HFF-Myc (cell line): Measurements from ENCODE around the gene RGL1.
A peak's percentile ranks its signal among the peaks of the same experiment; 100 is the strongest.

Source experiments
- DNase-seq: peaks from one replicate; pipeline ENCODE4 v3.0.0-alpha.2; 2011; ENCODE audit warnings: low read depth; ENCODE audit errors: extremely low read depth
- H3K4me3 ChIP-seq: replicated peaks from 2 replicates; pipeline ENCODE4 v1.5.1; 2011; ENCODE audit warnings: low read depth, mild to moderate bottlenecking, control low read depth, low read length
- TF ChIP-seq, protein P1 (sequence below): IDR thresholded peaks from 2 replicates; pipeline ENCODE4 v1.5.1; 2012; ENCODE audit warnings: mild to moderate bottlenecking, low read depth, low read length, control low read depth; ENCODE audit errors: missing control alignments

RGL1 gene

DNA sequence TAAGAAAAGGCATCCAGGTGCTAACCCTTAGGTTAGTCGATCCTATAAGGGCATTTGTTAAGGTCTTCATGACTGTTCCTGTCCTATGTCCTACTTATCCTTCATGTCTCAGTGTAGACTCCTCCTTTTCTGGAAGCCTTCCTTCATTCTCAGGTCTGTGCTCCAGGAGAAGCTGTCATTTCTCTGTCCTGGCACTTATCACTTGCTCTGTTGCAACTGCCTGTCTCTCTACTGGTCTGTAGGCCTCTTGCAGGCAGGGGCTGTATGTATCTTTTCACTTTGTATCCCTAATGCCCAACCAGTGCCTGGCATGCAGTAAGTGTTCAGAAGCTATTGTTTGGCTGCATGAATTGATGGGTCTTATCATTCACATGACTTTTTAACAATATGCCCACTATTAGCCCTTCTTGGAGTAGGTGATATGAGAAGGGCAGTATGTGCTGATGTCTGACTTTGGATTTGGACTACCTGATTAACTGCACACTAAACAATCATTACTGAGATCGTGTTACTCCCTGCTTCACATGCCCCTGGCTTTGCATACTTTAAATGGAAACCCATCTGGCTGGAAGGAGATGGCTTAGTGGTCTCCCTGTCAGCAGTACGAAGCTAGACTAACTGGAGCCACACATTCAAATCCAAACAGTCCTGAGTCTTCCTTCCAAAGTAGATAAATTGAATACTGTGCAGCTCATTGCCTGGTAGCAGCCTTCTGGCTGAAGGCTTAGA is 88.8 kb downstream of the RGL1 start:
- DNase-seq, result no peak
- H3K4me3 ChIP-seq, result no peak overlapping the region
- TF ChIP-seq, protein P1, sequence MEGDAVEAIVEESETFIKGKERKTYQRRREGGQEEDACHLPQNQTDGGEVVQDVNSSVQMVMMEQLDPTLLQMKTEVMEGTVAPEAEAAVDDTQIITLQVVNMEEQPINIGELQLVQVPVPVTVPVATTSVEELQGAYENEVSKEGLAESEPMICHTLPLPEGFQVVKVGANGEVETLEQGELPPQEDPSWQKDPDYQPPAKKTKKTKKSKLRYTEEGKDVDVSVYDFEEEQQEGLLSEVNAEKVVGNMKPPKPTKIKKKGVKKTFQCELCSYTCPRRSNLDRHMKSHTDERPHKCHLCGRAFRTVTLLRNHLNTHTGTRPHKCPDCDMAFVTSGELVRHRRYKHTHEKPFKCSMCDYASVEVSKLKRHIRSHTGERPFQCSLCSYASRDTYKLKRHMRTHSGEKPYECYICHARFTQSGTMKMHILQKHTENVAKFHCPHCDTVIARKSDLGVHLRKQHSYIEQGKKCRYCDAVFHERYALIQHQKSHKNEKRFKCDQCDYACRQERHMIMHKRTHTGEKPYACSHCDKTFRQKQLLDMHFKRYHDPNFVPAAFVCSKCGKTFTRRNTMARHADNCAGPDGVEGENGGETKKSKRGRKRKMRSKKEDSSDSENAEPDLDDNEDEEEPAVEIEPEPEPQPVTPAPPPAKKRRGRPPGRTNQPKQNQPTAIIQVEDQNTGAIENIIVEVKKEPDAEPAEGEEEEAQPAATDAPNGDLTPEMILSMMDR, result no peak

GRCh38 chr1:183894290-183894565 is 89.3 kb downstream of the RGL1 start:
- DNase-seq, result no peak
- H3K4me3 ChIP-seq, result no peak overlapping the region
- TF ChIP-seq, protein P1, result no peak

GRCh38 chr1:183896466-183897048 is 91.6 kb downstream of the RGL1 start:
- TF ChIP-seq, protein P1, result no peak
- H3K4me3 ChIP-seq, result no peak overlapping the region
- peak; percentile 47 for DNase-seq

GRCh38 chr1:183898001-183898396 is 93.1 kb downstream of the RGL1 start:
- H3K4me3 ChIP-seq, result no peak overlapping the region
- TF ChIP-seq, protein P1, result no peak
- no peak for DNase-seq

DNA sequence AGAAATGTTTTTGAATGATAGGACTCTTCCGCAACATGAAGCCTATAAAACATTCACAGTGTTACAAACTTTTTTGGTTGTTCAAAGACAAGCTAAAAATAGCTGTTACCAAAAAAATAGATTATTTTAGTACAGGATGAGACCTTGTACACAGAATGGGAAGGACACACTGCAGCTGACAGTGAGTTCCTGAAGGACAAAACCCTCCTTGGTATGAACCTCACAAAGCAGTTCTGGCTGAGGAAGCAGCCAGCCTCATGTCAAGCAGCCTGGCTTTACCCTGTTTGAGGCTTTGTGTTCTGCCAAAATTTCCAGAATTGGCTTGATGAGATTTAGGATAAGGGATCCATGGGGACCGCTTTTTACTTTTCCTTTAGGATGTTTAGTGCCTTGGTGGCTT is 93.7 kb downstream of the RGL1 start:
- DNase-seq, result no peak
- no peak overlapping the region for H3K4me3 ChIP-seq
- TF ChIP-seq, protein P1, result no peak

DNA sequence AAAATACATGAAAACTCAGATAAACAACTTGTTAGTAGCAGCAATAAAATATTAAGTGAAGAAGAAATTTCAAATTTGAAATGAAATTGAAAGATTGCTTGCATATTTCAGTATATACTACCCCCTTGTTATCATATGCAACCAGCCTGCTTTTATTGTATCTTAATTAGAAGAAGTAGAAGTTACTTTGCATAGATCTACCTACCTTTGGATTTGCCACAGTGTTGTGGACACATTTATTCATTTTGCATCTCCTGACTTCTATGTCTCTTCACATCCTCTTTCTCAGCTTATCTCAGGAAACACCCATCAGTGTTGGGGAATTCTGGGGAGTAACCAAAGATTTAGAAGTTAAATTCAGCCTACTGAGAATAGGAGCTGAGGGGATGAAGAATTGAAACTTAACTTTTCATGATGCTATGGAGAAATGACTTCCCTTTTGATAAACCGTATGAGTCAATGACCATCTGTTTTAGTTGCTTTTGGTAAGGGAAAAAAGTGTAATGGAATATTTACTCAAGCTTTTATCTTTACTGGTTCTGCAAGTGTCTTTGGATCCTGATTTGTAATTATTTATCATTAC is 96.9 kb downstream of the RGL1 start:
- no peak overlapping the region for H3K4me3 ChIP-seq
- DNase-seq, result no peak

More for the DNA sequence above, 96.9 kb downstream of the RGL1 start:
- TF ChIP-seq, protein P1, result no peak
